CD4-positive, CD25-positive, alpha-beta regulatory T cell (primary cell): ENCODE data around the gene RDH11. TPM values are rescaled to one million over a fixed set of nuclear protein-coding genes. Genes with fewer than 3 reads are reported as not detected.

Experiments
- ATAC-seq, 2 donors: fragments of 150-1000 bp; cut with Tn5 transposase; one replicate each; pipeline ENCODE4 v1.10.0; 2021; ENCODE audit warnings: low read depth in 2 of 2, moderate number of reproducible peaks in 2 of 2, moderate library complexity in 1 of 2
- DNase-seq, 3 donors: peaks; one replicate each; pipeline versions ENCODE4 v3.0.0 to v3.0.0-alpha.2; 2012 to 2022; ENCODE audit warnings: mixed read lengths in 1 of 3
- H3K27ac ChIP-seq: one replicate; pipeline ENCODE4 v1.7.0; 2013; ENCODE audit warnings: mild to moderate bottlenecking, low read length; ENCODE audit not compliant: insufficient read depth, poor library complexity, severe bottlenecking
- H3K27me3 ChIP-seq: one replicate; pipeline ENCODE4 v1.7.0; 2013; ENCODE audit warnings: low read length; ENCODE audit not compliant: control insufficient read depth, insufficient read depth
- H3K36me3 ChIP-seq: one replicate; pipeline ENCODE4 v1.7.0; 2013; ENCODE audit warnings: mild to moderate bottlenecking, low read length, moderate library complexity; ENCODE audit not compliant: control insufficient read depth, insufficient read depth
- H3K4me1 ChIP-seq: 2 replicates; pipeline ENCODE4 v1.7.0; 2013; ENCODE audit warnings: mild to moderate bottlenecking, low read length; ENCODE audit not compliant: insufficient read depth, control insufficient read depth, poor library complexity, severe bottlenecking
- H3K4me3 ChIP-seq: one replicate; pipeline ENCODE4 v1.7.0; 2013; ENCODE audit warnings: low read depth, mild to moderate bottlenecking, low read length, moderate library complexity
- H3K9me3 ChIP-seq, 2 experiments: 1 replicate in 1 of 2; 2 replicates in 1 of 2; pipeline ENCODE4 v1.7.0; 2013; ENCODE audit warnings: low read length in 2 of 2, mild to moderate bottlenecking in 1 of 2, moderate library complexity in 1 of 2; ENCODE audit not compliant: control insufficient read depth in 2 of 2
- H3K27ac Mint-ChIP-seq, 3 donors: one replicate each; pipeline ENCODE4 v1.8.0; 2020 to 2022; ENCODE audit warnings: mild to moderate bottlenecking in 3 of 3, mixed read lengths in 3 of 3, moderate library complexity in 2 of 3
- H3K27me3 Mint-ChIP-seq: one replicate; pipeline ENCODE4 v1.8.0; 2022; ENCODE audit warnings: mild to moderate bottlenecking, mixed read lengths
- H3K36me3 Mint-ChIP-seq: one replicate; pipeline ENCODE4 v1.8.0; 2020; ENCODE audit warnings: mixed read lengths
- H3K4me1 Mint-ChIP-seq, 4 donors: one replicate each; pipeline ENCODE4 v1.8.0; 2020 to 2022; ENCODE audit warnings: mixed read lengths in 4 of 4, mild to moderate bottlenecking in 1 of 4
- H3K4me3 Mint-ChIP-seq, 4 donors: one replicate each; pipeline ENCODE4 v1.8.0; 2020 to 2022; ENCODE audit warnings: mild to moderate bottlenecking in 4 of 4, mixed read lengths in 4 of 4, moderate library complexity in 3 of 4
- H3K9me3 Mint-ChIP-seq, 7 donors: one replicate each; pipeline ENCODE4 v1.8.0; 2020 to 2022; ENCODE audit warnings: mixed read lengths in 7 of 7, mild to moderate bottlenecking in 3 of 7, moderate library complexity in 2 of 7
- polyA plus RNA-seq, 4 donors: library from polyadenylated mRNA; unstranded; fragments of 300-500 nt; fragmentation: Illumina TruSeq; gene quantifications; one replicate each; pipeline ENCODE4 v1.2.3, GENCODE V29; 2021
- total RNA-seq: library from RNA; stranded (reverse); gene quantifications from one replicate; pipeline ENCODE4 v1.2.3, GENCODE V29; 2022

The RDH11 gene
- total and polyA plus RNA-seq, 5 donors from 2014 or later, result 26.7 to 84.1 (median 72.2) TPM

DNA sequence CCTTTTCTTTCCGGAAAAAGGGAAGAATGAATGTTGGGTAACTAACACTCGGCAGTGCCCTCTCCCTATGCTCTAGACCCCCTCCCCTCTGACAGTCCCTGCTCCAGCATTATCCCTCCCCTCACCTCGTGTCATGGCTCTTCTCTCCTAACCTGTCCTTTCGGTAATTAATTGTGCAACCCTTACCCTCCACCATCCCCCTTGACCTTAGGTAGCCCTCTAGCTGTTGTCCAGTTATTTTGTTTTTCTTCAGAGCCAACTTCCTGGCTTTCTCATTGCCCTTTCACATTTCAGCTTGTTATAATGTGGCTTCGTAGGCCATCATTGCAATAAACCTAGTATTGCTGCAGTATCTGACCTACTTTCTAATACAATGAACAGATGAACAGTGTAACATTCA lies 64.6 kb downstream of the RDH11 start:
- no peaks in the 10 kb centered on the region for H3K27me3 ChIP-seq
- no peak overlapping the region for H3K27ac Mint-ChIP-seq
- ATAC-seq (no peak), DNase-seq (no peak)
- no peaks in the 10 kb centered on the region for H3K36me3 ChIP-seq
- no peaks in the 10 kb centered on the region for H3K9me3 Mint-ChIP-seq
- H3K27me3 Mint-ChIP-seq, result no peaks in the 10 kb centered on the region
- H3K36me3 Mint-ChIP-seq, result peaks cover 5% of the 10 kb centered on the region
- no peaks in the 10 kb centered on the region for H3K4me1 ChIP-seq
- H3K4me1 Mint-ChIP-seq, result no peaks in the 10 kb centered on the region
- H3K27ac ChIP-seq, result no peak overlapping the region
- no peaks in the 10 kb centered on the region for H3K9me3 ChIP-seq
- H3K4me3 ChIP-seq, result no peak overlapping the region
- no peak overlapping the region for H3K4me3 Mint-ChIP-seq

DNA sequence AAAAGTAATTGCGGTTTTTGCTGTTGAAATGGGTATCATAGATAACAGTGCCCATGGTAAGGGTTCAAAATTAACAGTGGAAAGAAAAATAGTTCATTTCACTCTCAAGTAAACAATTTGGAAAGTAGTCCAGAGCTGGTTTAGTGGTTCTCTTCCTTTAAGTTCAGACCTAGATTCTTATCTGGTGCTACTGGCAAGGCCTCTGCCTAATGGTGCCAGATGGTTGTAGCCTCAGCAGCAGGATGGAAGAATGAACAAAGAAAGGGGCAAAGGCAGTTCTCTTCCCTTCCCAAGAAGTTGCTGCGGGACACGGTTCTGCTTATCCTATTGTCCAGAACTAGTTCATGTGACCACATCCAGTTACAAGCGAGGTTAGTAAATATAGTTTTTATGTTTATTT lies 65.4 kb downstream of the RDH11 start:
- H3K27me3 Mint-ChIP-seq, result no peaks in the 10 kb centered on the region
- Histone ChIP-seq H3K4me1 (no peaks in the 10 kb centered on the region), H3K4me3 (no peak overlapping the region), H3K9me3 (no peaks in the 10 kb centered on the region), H3K27ac (no peak overlapping the region), H3K27me3 (no peaks in the 10 kb centered on the region), H3K36me3 (no peaks in the 10 kb centered on the region)
- no peaks in the 10 kb centered on the region for H3K9me3 Mint-ChIP-seq
- DNase-seq (no peak), ATAC-seq (no peak)
- H3K4me1 Mint-ChIP-seq, result no peaks in the 10 kb centered on the region
- H3K27ac Mint-ChIP-seq, result no peak overlapping the region
- H3K4me3 Mint-ChIP-seq, result no peak overlapping the region
- H3K36me3 Mint-ChIP-seq, result peaks cover 5% of the 10 kb centered on the region

DNA sequence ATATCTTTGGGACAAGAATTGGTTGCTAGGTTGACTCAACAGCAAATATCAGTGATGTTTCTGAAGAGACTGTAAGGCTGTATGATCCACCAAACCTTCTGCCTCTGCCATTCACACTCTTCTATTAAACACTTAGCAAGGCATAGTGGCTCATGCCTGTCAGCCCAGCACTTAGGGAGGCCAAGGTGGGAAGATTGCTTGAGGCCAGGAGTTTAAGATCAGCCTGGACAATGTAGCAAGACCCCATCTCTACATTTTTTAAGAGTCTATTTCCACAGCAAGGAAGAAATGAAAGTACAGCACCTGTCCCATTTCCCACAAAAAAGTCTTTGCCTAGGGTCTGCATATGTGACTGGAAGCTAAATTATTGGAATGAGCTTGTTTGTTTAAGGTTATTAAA lies 68.0 kb downstream of the RDH11 start:
- H3K9me3 Mint-ChIP-seq, result no peaks in the 10 kb centered on the region
- no peaks in the 10 kb centered on the region for H3K27me3 Mint-ChIP-seq
- Histone ChIP-seq H3K4me3 (no peak overlapping the region), H3K27me3 (no peaks in the 10 kb centered on the region), H3K4me1 (no peaks in the 10 kb centered on the region), H3K27ac (no peak overlapping the region), H3K9me3 (no peaks in the 10 kb centered on the region), H3K36me3 (no peaks in the 10 kb centered on the region)
- no peak for DNase-seq
- no peak for ATAC-seq
- no peak overlapping the region for H3K27ac Mint-ChIP-seq
- peaks cover 0 to 8% (median 7%) of the 10 kb centered on the region in 4 donors for H3K4me1 Mint-ChIP-seq
- H3K36me3 Mint-ChIP-seq, result no peaks in the 10 kb centered on the region
- no peak overlapping the region for H3K4me3 Mint-ChIP-seq

Other genes with a start within 250 kb of the RDH11 start
- gene TMEM229B, start 207.0 kb downstream of the RDH11 start, total RNA-seq, result 12.3 TPM
- gene TMEM229B, start 207.0 kb downstream of the RDH11 start, polyA plus RNA-seq, result 10 to 100 TPM in 3 of 4 donors, 1 to 10 TPM in 1; 8.2 to 21.6 (median 15.7) TPM
- 0.15 TPM for gene PLEKHH1, start 162.5 kb downstream of the RDH11 start, total RNA-seq
- under 1 TPM in 2 of 4 donors, not detected in 2; 0.05 to 0.24 TPM for gene PLEKHH1, start 162.5 kb downstream of the RDH11 start, polyA plus RNA-seq
- 35.6 TPM for gene PIGH, start 95.5 kb downstream of the RDH11 start, total RNA-seq
- 10 to 100 TPM; 34.8 to 46.2 (median 38.4) TPM for gene PIGH, start 95.5 kb downstream of the RDH11 start, polyA plus RNA-seq
- 4.3 TPM for gene ARG2, start 75.8 kb downstream of the RDH11 start, total RNA-seq
- gene ARG2, start 75.8 kb downstream of the RDH11 start, polyA plus RNA-seq, result 1 to 10 TPM in 2 of 4 donors, under 1 TPM in 2; 0.96 to 1.9 (median 1.0) TPM
- gene VTI1B, start 21.1 kb downstream of the RDH11 start, total RNA-seq, result 46.0 TPM
- 10 to 100 TPM; 61.6 to 90.0 (median 78.6) TPM for gene VTI1B, start 21.1 kb downstream of the RDH11 start, polyA plus RNA-seq
- not detected for gene RDH12, start 6.1 kb upstream of the RDH11 start, total RNA-seq
- gene RDH12, start 6.1 kb upstream of the RDH11 start, polyA plus RNA-seq, result not detected
- gene ZFYVE26, start 120.8 kb upstream of the RDH11 start, total RNA-seq, result 27.4 TPM
- gene ZFYVE26, start 120.8 kb upstream of the RDH11 start, polyA plus RNA-seq, result 1 to 10 TPM; 2.9 to 5.2 (median 3.4) TPM
- gene RAD51B, start 124.0 kb upstream of the RDH11 start, total RNA-seq, result 40.2 TPM
- gene RAD51B, start 124.0 kb upstream of the RDH11 start, polyA plus RNA-seq, result 10 to 100 TPM; 19.1 to 28.3 (median 26.3) TPM